Stimulated activated CD8-positive, alpha-beta memory T cell treated with anti-CD3 and anti-CD28 coated beads, Interleukin-12 subunit alpha, Interleukin-12 subunit beta, amount 100 ng/mL, for 24 hours (primary cell): ENCODE measurements around the gene PAN2.
A peak's percentile ranks its signal among the peaks of the same experiment; 100 is the strongest.
"Not testable (repeated sequence)": the region's sequence is repeated elsewhere in the genome, so short reads cannot be mapped to it uniquely, and the experiment has no call there.

ENCODE experiments used
- DNase-seq: peaks from one replicate; pipeline ENCODE4 v3.0.0-alpha.2; 2020; ENCODE audit errors: extremely low read depth

Gene PAN2

DNA sequence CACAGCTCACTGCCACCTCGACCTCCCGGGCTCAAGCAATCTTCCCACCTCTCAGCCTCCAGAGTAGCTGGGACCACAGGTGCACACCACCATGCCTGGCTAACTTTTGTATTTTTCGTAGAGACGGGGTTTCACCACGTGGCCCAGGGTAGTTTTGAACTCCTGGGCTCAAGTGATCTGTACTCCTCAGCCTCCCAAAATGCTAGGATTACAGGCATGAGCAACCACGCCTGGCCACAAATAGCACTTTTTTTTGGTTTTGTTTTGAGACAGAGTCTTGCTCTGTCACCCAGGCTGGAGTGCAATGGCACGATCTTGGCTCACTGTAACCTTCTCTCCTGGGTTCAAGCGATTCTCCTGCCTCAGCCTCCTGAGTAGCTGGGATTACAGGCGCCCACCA lies 13.5 kb upstream of the PAN2 start:
- not testable (repeated sequence) for DNase-seq

DNA sequence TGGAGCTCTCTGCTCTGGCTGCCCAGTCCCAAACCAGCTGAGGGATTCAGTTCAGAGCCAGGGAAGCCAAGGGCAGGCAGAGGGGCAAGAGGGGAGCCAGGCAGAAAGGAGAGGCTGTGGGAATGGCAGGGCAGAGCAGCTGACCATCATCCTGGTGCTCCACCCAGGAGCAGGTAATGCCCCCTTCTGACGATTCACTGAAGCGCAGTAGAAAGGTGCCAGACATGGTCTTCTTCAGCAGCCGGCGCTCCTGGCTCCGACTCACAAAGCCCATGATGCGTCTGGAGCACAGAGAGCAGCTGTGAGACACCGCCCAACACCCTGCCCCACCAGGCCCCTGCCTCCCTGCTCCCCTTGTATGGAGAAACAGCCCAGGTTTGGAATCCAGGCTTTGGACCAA lies 12.9 kb upstream of the PAN2 start:
- no peak for DNase-seq

DNA sequence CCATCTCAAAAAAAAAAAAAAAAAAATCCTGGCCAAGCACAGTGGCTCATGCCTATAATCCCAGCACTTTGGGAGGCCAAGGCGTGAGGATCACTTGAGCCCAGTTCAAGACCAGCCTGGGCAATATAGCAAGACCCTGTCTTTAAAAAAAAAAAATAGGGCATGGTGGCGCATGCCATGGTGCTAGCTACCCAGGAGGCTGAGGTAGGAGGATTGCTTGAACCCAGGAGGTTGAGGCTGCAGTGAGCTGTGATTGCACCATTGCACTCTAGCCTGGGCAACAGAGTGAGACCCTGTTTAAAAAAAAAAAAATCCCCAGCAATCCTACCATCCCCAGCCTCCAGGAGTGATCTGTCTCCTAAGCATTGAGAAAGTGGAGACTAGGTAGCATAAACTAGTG lies 8.5 kb upstream of the PAN2 start:
- not testable (repeated sequence) for DNase-seq

GRCh38 chr12:56341616-56342015 lies 7.8 kb upstream of the PAN2 start:
- DNase-seq = no peak

DNA sequence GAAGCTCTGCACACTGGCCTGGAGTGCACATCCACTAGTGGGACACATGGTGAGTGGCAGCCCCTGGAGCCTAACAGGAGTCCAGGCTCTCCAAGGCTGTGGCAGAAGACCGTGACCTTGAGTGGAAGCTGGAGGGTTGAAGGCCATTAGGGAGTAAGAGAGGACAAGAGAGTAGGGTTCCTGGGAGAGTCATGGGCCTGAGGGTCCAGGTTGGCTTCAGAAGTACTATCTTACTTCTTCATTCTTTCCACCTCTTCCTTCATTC lies 5.3 kb upstream of the PAN2 start:
- DNase-seq = no peak

DNA sequence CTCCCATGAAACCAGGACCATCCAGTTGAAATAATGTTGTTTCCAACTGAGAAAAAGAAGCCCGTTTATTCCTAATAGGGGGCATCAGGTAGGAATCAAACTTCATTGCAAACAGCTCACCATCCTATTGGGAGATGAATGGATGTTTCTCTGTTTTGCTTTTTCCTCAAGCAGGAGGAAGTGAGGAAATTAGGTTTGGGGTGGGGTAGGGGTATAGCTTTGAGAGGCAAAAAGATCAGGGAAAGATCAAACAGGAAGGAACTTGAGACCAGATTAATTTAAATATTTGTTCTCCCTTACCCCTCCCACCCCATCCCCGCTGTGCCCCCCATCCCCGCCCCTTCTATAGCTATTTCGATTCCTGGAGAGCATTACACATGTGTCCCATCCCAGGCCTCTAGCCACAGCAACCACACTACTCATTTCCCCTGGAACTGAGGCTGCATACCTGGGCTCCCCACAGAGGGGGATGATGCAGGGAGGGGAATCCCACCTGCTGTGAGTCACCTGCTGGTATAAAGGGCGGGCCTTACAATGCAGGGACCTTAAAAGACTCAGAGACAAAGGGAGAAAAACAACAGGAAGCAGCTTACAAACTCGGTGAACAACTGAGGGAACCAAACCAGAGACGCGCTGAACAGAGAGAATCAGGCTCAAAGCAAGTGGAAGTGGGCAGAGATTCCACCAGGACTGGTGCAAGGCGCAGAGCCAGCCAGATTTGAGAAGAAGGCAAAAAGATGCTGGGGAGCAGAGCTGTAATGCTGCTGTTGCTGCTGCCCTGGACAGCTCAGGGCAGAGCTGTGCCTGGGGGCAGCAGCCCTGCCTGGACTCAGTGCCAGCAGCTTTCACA lies 4.7 kb upstream of the PAN2 start, which contains the start of gene IL23A:
TSS of gene IL23A (plus strand) at position 577 of the 850 bp plus-strand sequence. CDS start at position 738, 161 bp downstream.
- peak; percentile 76 for DNase-seq

GRCh38 chr12:56337753-56338251 lies 4.0 kb upstream of the PAN2 start:
- DNase-seq = no peak

DNA sequence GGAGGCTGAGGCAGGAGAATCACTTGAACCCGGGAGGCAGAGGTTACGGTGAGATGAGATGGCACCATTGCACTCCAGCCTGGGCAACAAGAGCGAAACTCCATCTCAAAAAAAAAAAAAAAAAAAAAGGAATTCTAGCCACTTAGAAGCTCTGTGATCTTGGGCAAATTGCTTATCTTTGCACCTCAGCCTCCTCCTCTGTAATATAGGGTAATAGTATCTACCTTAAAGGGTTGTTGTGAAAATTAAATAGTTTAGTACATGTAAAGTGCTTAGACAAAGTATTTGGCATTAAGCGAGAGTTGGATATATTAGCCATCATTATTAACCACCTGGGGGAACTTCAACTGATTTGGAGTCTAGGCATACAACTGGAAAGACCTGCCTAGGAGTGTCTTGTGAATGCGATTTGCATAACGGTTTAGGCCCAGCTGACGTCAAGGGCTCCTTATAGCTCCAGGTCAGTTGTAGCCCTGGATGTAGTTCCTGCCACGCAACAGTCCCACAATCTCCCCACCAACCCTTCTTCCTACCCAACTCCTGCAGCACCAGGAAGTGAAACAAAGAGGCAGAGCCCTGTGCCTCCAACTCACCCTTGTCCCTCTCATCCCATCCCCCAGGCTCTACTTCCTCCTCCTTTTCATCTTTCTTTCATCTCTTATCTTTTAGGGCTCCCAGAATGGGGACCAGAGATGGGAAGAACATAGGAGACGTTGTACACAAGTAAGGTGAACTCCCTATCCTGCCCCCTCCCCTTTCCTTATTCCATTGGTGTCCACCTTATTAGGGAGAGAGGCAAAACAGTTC lies 2.8 kb upstream of the PAN2 start:
- no peak for DNase-seq

- DNase-seq = not testable (repeated sequence)
Measured at GRCh38 chr12:56335527-56335926, 1.7 kb upstream of the PAN2 start.

GRCh38 chr12:56334490-56334793 lies 642 bp upstream of the PAN2 start:
- no peak for DNase-seq

DNA sequence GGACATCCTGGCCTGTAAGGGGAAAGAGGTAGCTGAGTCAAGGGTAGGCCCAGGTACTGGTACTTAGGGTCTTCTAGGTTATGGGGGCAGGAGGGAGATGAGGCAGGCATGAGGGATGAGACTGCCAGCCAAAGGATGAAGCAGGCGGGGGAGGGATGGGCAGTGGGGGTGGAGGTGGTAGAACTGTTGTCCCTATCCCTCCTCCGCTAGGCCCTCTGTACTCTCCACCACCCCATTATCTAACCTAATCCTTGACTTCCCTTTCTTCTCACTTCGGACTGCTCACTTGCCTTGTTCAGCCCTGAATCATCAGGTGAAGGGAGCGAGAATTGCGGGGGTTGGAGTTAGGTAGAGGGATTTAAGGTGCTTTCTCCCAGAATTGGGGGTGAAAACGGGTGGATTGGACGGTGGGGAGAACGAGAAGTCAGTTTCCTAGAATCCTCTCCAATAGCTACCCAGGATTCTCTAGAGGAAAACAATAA lies 562 bp downstream of the PAN2 start:
- no peak for DNase-seq

DNA sequence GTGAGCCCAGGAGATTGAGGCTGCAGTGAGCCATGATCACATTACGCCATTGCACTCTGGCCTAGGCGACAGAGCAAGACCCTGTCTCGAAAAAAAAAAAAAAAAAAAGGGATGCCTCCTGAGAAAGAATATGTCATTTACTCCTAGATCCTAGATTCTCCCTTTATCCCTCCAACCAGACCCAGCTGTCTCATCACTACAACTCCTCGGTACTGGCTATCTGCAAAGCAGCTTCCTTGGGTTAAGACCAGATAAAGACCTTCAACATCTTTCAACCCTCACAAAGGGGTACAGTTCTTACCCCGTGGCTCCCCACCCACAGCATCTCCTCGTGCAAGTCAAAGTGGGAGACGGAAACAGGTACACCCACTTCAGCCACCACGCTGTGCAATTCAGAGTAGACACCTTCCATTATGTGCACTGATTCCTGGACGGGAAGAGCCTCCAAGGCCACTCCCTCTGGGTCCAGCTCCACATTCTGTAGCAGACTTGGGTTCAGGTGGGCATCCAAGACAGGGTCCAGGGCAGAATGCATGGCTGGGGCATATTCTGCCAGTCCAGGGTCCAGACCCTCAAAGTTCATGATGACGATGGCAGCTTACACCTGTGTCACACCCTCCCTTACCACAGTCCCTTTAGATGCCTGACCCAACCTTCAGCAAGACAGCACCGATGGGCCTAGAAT lies 1.1 kb downstream of the PAN2 start:
- no peak for DNase-seq

DNA sequence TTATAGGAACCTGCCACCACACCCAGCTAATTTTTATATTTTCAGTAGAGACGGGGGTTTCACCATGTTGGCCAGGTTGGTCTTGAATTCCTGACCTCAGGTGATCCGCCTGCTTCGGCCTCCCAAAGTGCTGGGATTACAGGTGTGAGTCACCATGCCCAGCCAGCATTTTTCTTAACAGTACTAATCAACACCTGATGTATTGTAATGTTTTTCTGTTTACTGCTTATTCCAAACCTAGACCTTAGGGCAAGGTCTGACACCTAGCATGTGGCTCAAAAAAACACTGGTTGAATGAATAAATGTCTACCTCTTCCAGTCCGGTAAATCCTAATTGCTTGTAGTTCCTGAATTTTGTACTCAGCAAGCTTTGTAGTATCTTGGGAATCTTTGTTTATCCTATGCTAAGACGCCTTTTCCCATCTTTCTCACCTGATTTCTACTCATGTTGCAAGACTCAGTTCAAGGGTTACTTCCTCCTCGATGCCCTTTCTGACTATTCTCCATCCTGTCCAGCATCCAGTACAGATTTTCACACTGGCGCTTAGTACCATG lies 2.8 kb downstream of the PAN2 start:
- DNase-seq = no peak

- DNase-seq = no peak
Measured at GRCh38 chr12:56326533-56326932, 7.3 kb downstream of the PAN2 start.

DNA sequence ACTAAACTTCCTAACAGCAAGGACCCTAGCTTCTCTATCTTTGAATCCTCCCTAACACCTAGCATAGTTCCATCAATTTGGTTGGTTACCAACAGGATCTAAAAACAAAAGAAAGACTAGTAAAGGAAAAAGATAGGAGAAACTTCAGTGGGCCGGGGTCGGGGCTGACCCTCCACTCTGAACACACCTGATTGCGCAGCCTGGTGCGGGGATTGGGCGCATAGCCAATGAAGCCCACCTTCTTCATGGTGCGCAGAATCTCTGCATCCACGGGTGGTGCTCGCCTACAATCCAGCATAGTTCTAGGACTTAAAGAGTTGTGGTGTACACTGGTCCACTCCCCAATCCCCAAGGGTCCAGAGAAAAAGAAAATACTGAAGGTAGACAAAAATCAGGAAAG lies 7.7 kb downstream of the PAN2 start:
- DNase-seq = no peak

GRCh38 chr12:56324206-56324605 lies 9.6 kb downstream of the PAN2 start:
- DNase-seq = no peak

DNA sequence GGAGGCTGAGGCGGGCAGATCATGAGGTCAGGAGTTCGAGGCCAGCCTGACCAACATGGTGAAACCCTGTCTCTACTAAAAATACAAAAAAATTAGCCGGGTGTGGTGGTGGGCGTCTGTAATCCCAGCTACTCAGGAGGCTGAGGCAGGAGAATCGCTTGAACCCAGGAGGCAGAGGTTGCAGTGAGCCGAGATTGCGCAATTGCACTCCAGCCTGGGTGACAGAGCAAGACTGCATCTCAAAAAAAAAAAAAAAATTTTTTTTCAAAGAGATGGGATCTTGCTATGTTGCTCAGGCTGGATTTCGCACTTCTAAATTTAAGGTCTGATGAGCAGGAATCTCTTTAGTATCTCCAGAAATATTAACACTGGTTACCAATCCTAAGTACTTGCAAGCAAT lies 12.2 kb downstream of the PAN2 start:
- not testable (repeated sequence) for DNase-seq

DNA sequence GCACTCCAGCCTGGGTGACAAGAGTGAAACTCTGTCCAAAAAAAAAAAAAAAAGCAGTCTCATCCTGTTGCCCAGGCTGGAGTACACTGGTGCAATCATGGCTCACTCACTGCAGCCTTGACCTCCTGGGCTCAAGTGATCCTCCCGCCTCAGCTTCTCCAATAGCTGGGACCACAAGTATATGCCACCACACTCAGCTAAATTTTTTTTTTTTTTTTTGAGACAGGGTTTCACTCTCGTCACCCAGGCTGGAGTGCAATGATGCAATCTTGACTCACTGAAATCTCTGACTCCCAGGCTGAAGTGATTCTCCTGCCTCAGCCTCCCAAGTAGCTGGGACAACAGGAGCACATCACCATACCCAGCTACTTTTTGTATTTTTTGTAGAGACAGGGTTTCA lies 12.8 kb downstream of the PAN2 start:
- DNase-seq = no peak

DNA sequence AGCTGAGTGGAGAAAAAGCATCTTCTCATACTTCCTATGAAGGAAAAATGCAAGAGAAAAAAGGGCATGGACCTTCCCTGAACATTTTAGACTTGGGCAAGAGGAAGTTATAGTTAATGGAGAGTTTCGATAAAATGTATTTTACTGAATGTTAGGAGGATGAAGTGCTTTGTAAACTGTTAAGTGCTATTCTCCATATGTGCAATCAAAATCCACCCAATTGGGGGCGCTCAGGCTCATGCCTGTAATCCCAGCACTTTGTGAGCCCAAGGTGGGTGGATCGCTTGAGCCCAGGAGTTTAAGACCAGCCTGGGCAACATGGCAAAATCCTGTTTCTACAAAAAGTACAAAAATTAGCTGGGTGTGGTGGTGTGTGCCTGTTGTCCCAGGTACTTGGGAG lies 16.1 kb downstream of the PAN2 start:
- no peak for DNase-seq

- DNase-seq = peak; percentile 86
Measured at GRCh38 chr12:56315622-56316473, 18.0 kb downstream of the PAN2 start, which contains the start of gene CNPY2. Gene CNPY2, minus strand, starts transcription at chr12:56315988. Its CDS starts 771 bp downstream, at chr12:56315217.

DNA sequence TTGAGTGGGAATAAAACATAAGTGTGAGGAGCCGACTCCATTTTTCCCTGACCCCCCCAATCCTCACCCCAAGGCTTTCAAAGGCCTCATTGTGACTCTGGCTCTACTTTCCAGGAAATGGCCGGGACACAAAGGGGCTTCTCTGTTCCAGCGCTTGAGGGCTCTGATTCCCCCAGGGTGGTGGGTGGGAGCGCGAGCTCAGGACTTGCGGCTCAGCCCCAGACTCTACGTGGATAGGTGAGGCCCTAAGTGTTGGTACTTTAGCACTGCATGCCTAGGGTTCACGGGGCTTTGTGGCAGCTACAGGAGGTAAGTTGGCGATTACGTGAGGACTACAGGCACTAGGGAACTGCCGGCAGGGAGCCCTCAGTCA lies 18.6 kb downstream of the PAN2 start:
- no peak for DNase-seq
